ENCODE data around the gene LRRFIP2. TPM values are rescaled to one million over a fixed set of nuclear protein-coding genes. Genes with fewer than 3 reads are reported as not detected.

LRRFIP2 gene
- total and polyA plus RNA-seq, 9 donors, result 26.5 to 43.2 (median 33.7) TPM

DNA sequence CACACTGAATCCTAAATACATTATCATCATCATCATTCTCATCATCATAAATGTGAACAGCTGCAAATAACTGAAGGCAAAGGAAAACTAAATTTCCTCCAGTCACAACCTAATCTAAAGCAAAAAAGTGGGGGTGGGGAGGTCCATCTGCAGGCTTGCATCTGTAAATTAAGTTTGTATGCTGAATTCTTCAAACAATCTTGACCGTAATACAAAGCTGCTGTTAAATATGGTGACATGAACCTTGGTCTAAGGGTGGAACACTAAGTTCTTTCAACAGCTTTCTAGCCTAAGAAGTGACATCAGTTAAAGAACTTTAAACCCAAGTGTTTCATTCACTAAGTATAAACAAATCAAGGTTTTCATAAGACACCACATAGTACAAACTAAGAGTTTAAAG lies 4.3 kb downstream of the LRRFIP2 start:
- no peak overlapping the region for H3K4me3 ChIP-seq (ENCODE audit: low read length)
- no peak for DNase-seq
- H3K36me3 ChIP-seq (ENCODE audit: control insufficient read depth, insufficient read depth, low read length), result peaks cover 4% of the 10 kb centered on the region
- H3K27me3 ChIP-seq (ENCODE audit: control insufficient read depth, insufficient read depth, low read length), result no peaks in the 10 kb centered on the region
- H3K4me1 ChIP-seq (ENCODE audit: control insufficient read depth, insufficient read depth, low read length), result no peaks in the 10 kb centered on the region
- H3K9me3 ChIP-seq (replicated peaks; ENCODE audit: control insufficient read depth, low read depth, low read length), result no peaks in the 10 kb centered on the region
- no CpG with 5 or more reads among the region's 1 CpG for WGBS (ENCODE audit: insufficient coverage)
- H3K27ac ChIP-seq (ENCODE audit: low read length), result no peak overlapping the region

GRCh38 chr3:37168896-37169295 lies 5.5 kb downstream of the LRRFIP2 start:
- H3K4me3 ChIP-seq (ENCODE audit: low read length), result no peak overlapping the region
- DNase-seq, result no peak
- H3K4me1 ChIP-seq (ENCODE audit: control insufficient read depth, insufficient read depth, low read length), result no peaks in the 10 kb centered on the region
- no peaks in the 10 kb centered on the region for H3K27me3 ChIP-seq (ENCODE audit: control insufficient read depth, insufficient read depth, low read length)
- peaks cover 4% of the 10 kb centered on the region for H3K36me3 ChIP-seq (ENCODE audit: control insufficient read depth, insufficient read depth, low read length)
- WGBS (ENCODE audit: insufficient coverage), result no CpG with 5 or more reads among the region's 1 CpG
- no peak overlapping the region for H3K27ac ChIP-seq (ENCODE audit: low read length)
- no peaks in the 10 kb centered on the region for H3K9me3 ChIP-seq (replicated peaks; ENCODE audit: control insufficient read depth, low read depth, low read length)

DNA sequence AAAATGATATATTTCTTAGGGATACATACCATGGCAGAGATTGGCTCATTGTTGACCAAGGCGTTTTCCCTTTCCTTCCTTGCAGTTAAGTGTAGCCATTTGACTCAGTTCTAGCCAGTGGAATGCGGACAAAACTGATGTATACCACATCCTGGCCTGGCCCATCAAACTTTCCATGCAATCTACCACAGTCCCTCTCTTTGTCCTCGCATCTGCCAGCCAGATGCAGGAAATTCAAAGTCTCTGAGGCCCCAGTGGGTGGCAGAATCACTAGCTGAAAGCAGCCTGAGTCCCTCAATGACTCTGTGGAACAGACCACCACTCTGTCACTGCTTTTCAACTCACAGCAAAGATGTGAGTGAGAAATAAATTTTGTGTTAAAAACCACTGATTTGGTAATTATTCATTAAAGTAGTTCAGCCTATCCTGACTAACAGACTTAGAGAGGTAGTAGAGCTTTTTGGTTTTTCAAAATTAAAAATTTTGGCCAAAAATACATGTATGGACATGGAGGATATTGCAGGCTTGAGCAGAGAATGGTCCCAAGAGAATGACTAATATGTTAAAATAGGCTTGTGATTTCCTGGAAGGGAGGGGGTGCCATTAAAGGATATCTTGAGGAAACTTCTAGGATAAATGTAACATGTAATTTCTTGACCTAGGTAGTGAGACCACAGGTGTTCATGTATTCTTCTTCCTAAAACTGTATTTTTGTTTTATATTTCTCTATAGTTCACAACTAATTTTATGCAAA lies 10.9 kb downstream of the LRRFIP2 start:
- WGBS (ENCODE audit: insufficient coverage), result 44% methylated on average over 2 of the region's 3 CpGs
- no peaks in the 10 kb centered on the region for H3K27me3 ChIP-seq (ENCODE audit: control insufficient read depth, insufficient read depth, low read length)
- H3K9me3 ChIP-seq (replicated peaks; ENCODE audit: control insufficient read depth, low read depth, low read length), result no peaks in the 10 kb centered on the region
- H3K4me1 ChIP-seq (ENCODE audit: control insufficient read depth, insufficient read depth, low read length), result no peaks in the 10 kb centered on the region
- H3K36me3 ChIP-seq (ENCODE audit: control insufficient read depth, insufficient read depth, low read length), result peaks cover 13% of the 10 kb centered on the region
- no peak overlapping the region for H3K4me3 ChIP-seq (ENCODE audit: low read length)
- DNase-seq, result no peak
- H3K27ac ChIP-seq (ENCODE audit: low read length), result no peak overlapping the region

- no peak overlapping the region for H3K4me3 ChIP-seq (ENCODE audit: low read length)
- DNase-seq, result no peak
- WGBS (ENCODE audit: insufficient coverage), result 100% methylated on average over 2 of the region's 3 CpGs
- H3K27ac ChIP-seq (ENCODE audit: low read length), result no peak overlapping the region
- H3K4me1 ChIP-seq (ENCODE audit: control insufficient read depth, insufficient read depth, low read length), result no peaks in the 10 kb centered on the region
- peaks cover 13% of the 10 kb centered on the region for H3K36me3 ChIP-seq (ENCODE audit: control insufficient read depth, insufficient read depth, low read length)
- H3K27me3 ChIP-seq (ENCODE audit: control insufficient read depth, insufficient read depth, low read length), result no peaks in the 10 kb centered on the region
- no peaks in the 10 kb centered on the region for H3K9me3 ChIP-seq (replicated peaks; ENCODE audit: control insufficient read depth, low read depth, low read length)
Observed at GRCh38 chr3:37162501-37163245, 11.7 kb downstream of the LRRFIP2 start.

- Histone ChIP-seq H3K4me1 (ENCODE audit: control insufficient read depth, insufficient read depth, low read length) (no peaks in the 10 kb centered on the region), H3K27ac (ENCODE audit: low read length) (no peak overlapping the region), H3K9me3 (replicated peaks; ENCODE audit: control insufficient read depth, low read depth, low read length) (no peaks in the 10 kb centered on the region), H3K36me3 (ENCODE audit: control insufficient read depth, insufficient read depth, low read length) (peaks cover 13% of the 10 kb centered on the region), H3K27me3 (ENCODE audit: control insufficient read depth, insufficient read depth, low read length) (no peaks in the 10 kb centered on the region), H3K4me3 (ENCODE audit: low read length) (no peak overlapping the region)
- no peak for DNase-seq
- 50% methylated on average over 1 of the region's 3 CpGs for WGBS (ENCODE audit: insufficient coverage)
Observed at GRCh38 chr3:37161351-37161750, 13.0 kb downstream of the LRRFIP2 start.

DNA sequence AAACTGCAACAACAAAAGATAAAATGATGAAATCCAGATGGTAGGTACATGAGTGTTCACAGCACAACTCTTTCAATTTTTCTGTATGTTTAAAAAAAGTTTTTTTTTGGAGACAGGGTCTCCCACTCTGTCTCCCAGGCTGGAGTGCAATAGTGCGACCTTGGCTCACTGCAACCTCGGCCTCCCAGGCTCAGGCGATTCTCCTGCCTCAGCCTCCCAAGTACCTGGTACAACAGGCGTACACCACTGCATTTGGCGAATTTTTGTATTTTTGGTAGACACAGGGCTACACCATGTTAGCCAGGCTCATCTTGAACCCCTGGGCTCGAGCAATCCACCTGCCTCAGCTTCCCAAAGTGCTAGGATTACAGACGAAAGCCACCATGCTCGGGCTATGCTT lies 18.6 kb downstream of the LRRFIP2 start:
- DNase-seq, result no peak
- H3K9me3 ChIP-seq (replicated peaks; ENCODE audit: control insufficient read depth, low read depth, low read length), result no peaks in the 10 kb centered on the region
- H3K4me3 ChIP-seq (ENCODE audit: low read length), result no peak overlapping the region
- no peaks in the 10 kb centered on the region for H3K27me3 ChIP-seq (ENCODE audit: control insufficient read depth, insufficient read depth, low read length)
- H3K36me3 ChIP-seq (ENCODE audit: control insufficient read depth, insufficient read depth, low read length), result peaks cover 7% of the 10 kb centered on the region
- no peaks in the 10 kb centered on the region for H3K4me1 ChIP-seq (ENCODE audit: control insufficient read depth, insufficient read depth, low read length)
- 89% methylated on average over 8 of the region's 8 CpGs for WGBS (ENCODE audit: insufficient coverage)
- no peak overlapping the region for H3K27ac ChIP-seq (ENCODE audit: low read length)

- Histone ChIP-seq H3K36me3 (ENCODE audit: control insufficient read depth, insufficient read depth, low read length) (peaks cover under 1% of the 10 kb centered on the region), H3K4me1 (ENCODE audit: control insufficient read depth, insufficient read depth, low read length) (no peaks in the 10 kb centered on the region), H3K9me3 (replicated peaks; ENCODE audit: control insufficient read depth, low read depth, low read length) (no peaks in the 10 kb centered on the region), H3K4me3 (ENCODE audit: low read length) (no peak overlapping the region), H3K27me3 (ENCODE audit: control insufficient read depth, insufficient read depth, low read length) (no peaks in the 10 kb centered on the region), H3K27ac (ENCODE audit: low read length) (no peak overlapping the region)
- no peak for DNase-seq
- no CpG with 5 or more reads among the region's 2 CpGs for WGBS (ENCODE audit: insufficient coverage)
Observed at GRCh38 chr3:37154668-37155314, 19.6 kb downstream of the LRRFIP2 start.

GRCh38 chr3:37150621-37151020 lies 23.8 kb downstream of the LRRFIP2 start:
- no CpG with 5 or more reads among the region's 1 CpG for WGBS (ENCODE audit: insufficient coverage)
- Histone ChIP-seq H3K9me3 (replicated peaks; ENCODE audit: control insufficient read depth, low read depth, low read length) (no peaks in the 10 kb centered on the region), H3K36me3 (ENCODE audit: control insufficient read depth, insufficient read depth, low read length) (no peaks in the 10 kb centered on the region), H3K27me3 (ENCODE audit: control insufficient read depth, insufficient read depth, low read length) (no peaks in the 10 kb centered on the region), H3K4me3 (ENCODE audit: low read length) (no peak overlapping the region), H3K27ac (ENCODE audit: low read length) (no peak overlapping the region), H3K4me1 (ENCODE audit: control insufficient read depth, insufficient read depth, low read length) (peaks cover 3% of the 10 kb centered on the region)
- DNase-seq, result no peak

- Histone ChIP-seq H3K27ac (ENCODE audit: low read length) (no peak overlapping the region), H3K4me1 (ENCODE audit: control insufficient read depth, insufficient read depth, low read length) (peaks cover 3% of the 10 kb centered on the region), H3K27me3 (ENCODE audit: control insufficient read depth, insufficient read depth, low read length) (no peaks in the 10 kb centered on the region), H3K4me3 (ENCODE audit: low read length) (no peak overlapping the region), H3K9me3 (replicated peaks; ENCODE audit: control insufficient read depth, low read depth, low read length) (no peaks in the 10 kb centered on the region), H3K36me3 (ENCODE audit: control insufficient read depth, insufficient read depth, low read length) (no peaks in the 10 kb centered on the region)
- DNase-seq, result no peak
- WGBS (ENCODE audit: insufficient coverage), result no CpG with 5 or more reads among the region's 4 CpGs
Observed at GRCh38 chr3:37149257-37149656, 25.1 kb downstream of the LRRFIP2 start.

GRCh38 chr3:37148208-37148607 lies 26.2 kb downstream of the LRRFIP2 start:
- no peak for DNase-seq
- peaks cover 7% of the 10 kb centered on the region for H3K36me3 ChIP-seq (ENCODE audit: control insufficient read depth, insufficient read depth, low read length)
- H3K9me3 ChIP-seq (replicated peaks; ENCODE audit: control insufficient read depth, low read depth, low read length), result no peaks in the 10 kb centered on the region
- H3K4me1 ChIP-seq (ENCODE audit: control insufficient read depth, insufficient read depth, low read length), result peaks cover 3% of the 10 kb centered on the region
- WGBS (ENCODE audit: insufficient coverage), result 67% methylated on average over 3 of the region's 3 CpGs
- H3K4me3 ChIP-seq (ENCODE audit: low read length), result no peak overlapping the region
- H3K27me3 ChIP-seq (ENCODE audit: control insufficient read depth, insufficient read depth, low read length), result no peaks in the 10 kb centered on the region
- no peak overlapping the region for H3K27ac ChIP-seq (ENCODE audit: low read length)

All from muscle of leg (tissue), 11 donors.